Renal cortex interstitium (tissue), 11 donors: Measurements from ENCODE around the gene LTBP1. TPM values are rescaled to one million over a fixed set of nuclear protein-coding genes. Genes with fewer than 3 reads are reported as not detected.
A peak's percentile ranks its signal among the peaks of the same experiment; 100 is the strongest.

Experiments
- DNase-seq, 11 donors: peaks; one replicate each; pipeline ENCODE4 v3.0.0-alpha.2; 2013; ENCODE audit warnings: low read depth in 9 of 11, low spot score in 4 of 11; ENCODE audit errors: extremely low read depth in 1 of 11
- polyA plus RNA-seq, 3 donors: library from polyadenylated mRNA; unstranded; fragments of 120-200 nt; gene quantifications; one replicate each; pipeline ENCODE4 v1.2.1, GENCODE V29; 2013; ENCODE audit not compliant: insufficient read length in 3 of 3

Gene LTBP1
- polyA plus RNA-seq, 3 donors: 64.5 to 92.8 (median 82.8) TPM

DNA sequence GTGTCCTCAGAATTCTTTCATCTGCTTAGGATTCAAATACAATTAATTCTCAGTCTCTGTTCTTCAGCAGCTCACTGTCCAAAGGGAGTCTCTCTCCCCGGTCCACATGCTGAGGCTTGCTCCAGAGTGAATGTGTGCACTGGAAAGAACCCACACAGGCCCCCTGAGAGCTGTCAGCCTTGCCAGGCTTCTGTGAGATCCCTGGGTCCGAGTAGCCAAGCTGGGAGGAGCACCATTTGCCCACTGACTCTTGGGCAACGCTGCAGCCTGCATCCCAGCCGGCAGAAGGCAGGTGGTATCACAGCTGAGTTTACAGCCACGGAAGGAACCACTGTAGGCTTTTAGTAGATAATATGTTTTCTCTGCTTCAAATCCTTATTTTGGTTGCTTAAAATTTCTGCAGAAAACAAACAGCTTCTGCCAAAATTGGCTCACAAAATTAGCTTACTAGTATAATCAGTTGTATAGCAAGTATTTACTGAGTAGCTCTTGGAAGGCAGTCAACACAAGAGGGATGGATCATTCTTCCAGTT lies 21.4 kb upstream of the LTBP1 start:
- no peak for DNase-seq

DNA sequence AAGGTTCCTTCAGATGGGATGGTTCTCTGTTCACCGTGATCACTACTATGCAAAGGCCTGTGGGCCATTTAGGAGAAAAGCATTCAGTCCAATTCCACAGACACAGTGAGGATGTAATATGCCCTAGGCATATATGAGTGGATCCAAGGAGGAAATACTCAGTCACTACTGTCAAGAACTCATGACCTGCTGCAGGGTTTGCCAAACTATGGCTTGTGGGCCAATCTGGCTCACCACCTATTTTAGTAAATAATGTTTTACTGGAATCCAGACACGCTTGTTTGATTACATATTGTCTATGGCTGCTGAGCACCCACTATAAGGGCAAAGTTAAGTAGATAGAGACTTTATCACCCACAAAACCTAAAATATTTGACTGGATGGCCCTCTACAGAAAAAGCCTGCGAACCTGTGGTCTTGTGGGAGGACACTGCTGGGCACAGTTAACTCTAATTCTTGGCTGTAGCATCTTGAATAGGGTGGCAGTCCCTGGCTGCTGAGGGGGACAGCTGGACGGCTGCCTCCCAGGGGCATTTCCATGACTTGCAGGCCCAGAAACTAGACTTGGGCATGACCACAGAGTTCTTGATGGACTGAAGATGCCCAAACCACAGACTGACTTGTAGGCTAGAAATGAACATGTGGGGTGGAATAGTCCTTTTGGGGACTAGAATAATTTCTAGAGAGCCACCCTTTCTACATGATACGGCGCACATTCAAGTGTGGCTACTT lies 20.6 kb upstream of the LTBP1 start:
- DNase-seq: no peak

DNA sequence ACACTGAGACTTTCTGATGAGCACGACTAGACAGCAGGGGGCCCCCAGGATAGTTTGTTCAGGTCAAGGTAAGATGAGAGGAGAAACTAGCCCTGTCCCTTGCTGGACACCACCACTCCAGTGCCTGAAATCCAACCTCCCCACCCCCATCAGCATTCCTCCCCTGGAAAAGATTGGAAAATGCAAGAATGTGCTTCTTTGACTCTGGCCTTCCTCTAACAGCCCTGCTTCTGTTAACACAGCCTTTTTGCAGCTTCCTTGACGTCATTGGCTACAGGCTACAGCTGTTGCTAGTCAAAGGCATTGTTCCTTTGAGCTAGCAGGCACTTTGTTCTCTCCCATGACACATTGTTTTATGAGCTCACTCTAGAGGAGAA lies 20.1 kb upstream of the LTBP1 start:
- DNase-seq: peak in 7 of 11 donors; percentile 31 to 85 (median 67)

DNA sequence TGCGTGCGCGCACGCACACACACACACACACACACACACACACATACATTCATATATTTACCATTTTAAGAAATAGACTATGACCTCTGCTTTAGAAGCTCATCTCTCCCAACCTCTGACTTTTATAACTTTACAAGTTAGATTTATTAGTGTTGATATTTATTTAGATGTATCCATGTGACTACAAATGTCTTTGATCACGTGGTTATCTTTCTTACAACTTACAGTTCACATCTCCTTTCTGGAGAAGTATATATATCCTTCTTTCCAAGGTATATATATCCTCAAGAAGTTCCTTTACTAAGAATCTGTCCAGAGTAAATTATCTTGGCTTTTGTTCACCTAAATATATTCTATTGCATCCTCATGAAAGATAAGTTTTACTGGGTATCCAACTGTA lies 16.3 kb upstream of the LTBP1 start:
- no peak for DNase-seq

DNA sequence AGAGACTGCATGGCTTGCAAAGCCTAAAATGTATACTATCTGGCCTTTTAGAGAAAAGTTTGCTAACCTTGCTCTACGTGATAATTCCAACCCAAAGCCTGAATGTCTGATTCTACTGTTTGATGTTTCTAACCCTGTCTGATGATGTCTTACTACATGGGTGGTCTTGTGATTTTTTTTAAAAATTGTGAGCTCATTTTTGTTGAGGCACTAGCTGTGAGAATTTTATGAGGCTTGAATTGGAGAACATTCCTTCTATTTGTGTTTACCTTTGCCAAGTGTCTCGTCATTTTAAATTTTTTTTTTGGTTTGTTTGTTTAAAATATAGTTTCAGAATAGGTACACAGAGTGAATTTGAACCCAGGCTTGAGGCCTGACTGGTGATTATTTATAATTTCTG lies 15.2 kb upstream of the LTBP1 start:
- no peak for DNase-seq

DNA sequence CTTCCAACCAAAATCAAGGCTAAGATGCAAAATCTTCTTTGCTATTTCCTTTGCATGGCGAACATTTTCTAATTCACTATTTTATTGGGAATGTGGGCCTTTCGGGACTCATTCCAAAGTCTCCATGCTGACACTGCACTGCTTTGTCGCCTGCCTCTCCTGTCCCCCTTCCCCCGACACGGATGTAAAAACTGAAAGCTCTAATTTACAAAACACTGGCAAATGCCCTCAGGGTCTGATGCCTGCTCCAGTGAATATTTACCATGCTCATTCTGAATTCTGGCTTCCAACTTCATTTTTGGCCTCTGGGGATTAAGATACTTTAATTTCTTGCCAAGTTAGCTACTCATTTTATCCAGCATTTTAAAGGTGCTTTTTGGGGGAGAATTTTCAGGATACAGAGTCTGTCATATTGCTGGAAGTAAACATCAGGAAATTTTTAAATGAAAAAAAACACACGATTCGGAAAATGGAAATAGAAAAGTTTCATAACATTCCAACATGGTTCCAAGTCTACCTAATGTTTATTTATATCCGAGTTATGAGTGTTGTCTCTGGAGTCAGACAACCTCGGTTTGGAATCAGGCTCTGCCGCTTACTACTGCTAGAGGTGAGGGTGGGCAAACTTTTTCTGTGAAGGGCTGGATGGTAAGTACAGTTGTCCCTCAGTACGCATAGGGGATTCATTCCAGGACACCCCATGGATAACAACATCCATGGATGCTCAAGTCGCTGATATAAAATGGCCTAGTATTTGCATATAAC lies 14.6 kb upstream of the LTBP1 start:
- DNase-seq: no peak

DNA sequence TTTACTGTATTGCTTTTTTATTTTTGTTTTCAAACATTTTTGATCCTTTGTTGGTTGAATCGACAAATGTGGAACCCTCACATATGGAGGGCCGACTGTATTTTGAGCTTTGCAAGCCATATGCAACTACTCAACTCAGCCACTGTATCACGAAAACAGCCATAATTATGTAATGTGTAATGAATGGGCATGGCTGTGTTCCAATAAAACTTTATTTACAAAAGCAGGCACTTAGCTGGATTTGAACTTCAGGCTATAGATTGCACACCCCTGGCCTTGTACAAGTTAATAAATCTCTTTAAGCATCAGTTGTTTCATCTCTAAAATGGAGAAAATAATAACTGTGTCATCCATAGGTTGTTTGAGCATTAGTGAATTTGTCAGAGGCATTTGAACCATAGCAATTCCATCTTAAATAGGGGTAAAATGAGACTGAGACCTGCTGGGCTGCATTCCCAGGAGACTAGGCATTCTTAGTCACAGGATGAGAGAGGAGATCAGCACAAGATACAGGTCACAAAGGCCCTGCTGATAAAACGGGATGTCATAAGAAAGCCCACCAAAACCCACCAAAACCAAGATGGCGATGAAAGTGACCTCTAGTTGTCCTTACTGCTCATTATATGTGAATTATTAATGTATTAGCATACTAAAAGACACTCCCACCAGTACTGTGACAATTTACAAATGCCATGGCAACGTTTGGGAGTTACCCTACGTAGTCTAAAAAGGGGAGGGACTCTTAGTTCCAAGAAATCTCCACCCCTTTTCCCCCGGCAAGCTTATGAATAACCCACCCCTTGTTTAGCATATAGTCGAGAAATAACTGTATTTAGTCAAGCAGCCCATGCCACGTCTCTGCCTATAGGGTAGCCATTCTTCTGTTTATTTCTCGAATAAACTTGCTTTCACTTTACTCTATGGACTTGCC lies 13.7 kb upstream of the LTBP1 start:
- DNase-seq: no peak

DNA sequence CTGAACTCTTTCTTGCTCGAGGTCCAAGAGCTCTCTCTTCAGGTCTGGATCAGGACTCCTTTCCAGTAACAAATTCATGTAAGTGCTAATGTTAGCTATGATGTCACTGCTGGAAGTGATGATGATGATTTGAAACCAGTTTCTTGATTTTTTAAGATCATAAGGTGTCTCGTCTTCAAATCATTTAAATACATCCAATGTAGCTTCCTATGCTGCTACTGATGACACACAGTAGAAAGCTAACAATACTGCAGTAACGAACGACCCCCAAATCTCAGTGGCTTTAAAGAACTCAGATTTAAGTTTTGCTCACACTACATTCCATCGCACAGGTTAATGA lies 13.0 kb upstream of the LTBP1 start:
- no peak for DNase-seq

DNA sequence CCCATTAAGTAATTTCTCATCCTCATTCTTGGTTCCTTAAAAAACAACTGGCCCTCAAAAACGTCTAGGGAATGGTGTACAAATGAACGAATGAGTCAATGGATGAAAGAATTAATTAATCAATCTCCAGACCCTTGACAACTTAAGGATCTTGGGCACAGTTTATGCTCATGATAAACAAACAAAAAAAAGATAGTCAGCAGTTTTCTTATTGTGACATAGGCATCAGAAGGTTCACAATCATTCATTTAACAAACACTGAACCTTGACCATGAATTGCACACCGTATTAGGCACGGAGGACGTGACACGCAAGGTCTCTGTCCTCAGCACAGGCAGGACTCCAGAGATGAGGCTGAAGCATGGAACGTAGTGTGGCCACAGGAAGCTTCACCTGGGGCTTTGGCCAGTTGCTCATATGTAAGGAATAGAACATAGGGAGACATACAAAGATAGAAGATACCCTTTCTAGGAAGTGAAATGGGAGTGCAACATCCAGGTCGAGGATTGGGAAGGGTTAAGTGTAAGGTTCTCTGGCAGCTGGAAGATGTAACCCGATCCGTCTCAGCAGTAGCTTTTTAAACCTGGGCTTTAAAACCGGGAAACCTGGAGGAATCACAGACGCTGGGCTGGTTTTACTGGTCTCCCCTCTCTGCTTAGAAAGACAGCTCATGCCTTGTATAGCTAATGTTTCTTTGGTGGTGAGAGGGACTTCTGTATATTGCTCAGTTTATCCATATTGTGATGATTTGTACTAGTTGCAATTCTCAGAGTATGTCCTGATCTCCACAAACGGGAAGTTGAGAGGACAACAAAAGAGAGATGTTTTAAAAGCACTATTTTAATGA lies 8.9 kb upstream of the LTBP1 start:
- DNase-seq: peak in 4 of 11 donors; percentile 30 to 56 (median 44)

DNA sequence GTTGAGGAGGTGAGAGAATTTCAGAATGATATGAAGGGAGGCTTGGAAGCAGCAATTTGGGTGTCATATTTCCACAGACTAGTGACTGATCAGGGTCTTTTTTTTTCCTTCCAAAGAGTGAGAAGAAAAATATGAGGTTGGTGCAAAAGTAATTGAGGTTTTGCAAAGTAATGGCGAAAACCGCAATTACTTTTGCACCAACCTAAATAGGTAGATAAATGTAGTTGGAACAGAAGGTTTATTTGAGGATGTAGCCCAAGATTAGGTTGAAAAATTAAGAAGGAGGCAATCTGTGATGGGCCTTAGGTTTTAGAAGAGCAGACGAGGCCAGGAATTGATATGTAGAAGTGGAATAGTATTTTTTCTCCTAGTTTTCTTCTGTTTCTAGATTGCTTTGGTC lies 7.8 kb upstream of the LTBP1 start:
- DNase-seq: no peak

DNA sequence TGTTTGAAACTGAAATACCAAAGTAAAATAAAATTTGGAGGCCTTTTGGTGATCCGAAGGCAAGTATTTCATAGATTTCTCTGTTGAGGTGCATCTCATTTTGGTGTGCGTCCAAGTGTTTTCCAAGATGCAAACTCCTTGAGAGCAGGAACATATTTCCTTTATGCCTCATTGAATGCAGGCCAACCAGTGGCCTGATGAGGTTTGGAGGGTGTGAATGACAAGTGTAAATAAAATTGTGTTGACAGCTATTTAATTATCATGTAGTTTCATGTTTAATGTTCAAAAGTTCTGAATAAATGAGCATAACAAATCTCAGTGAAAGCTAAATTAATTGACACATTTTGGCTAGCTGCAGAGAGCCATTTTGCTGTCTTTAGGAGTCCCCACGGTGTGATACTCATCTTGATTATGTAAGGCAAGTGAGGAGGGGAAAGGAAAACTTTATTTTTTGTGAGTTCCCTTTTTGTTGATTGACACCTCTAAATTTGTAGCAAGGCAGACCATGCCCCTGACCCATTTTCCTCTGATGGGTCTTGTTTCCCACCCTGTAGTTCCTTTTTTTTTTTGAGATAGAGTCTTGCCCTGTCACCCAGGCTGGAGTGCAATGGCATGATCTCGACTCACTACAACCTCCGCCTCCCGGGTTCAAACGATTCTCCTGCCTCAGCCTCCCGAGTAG lies 6.3 kb upstream of the LTBP1 start:
- DNase-seq: no peak

DNA sequence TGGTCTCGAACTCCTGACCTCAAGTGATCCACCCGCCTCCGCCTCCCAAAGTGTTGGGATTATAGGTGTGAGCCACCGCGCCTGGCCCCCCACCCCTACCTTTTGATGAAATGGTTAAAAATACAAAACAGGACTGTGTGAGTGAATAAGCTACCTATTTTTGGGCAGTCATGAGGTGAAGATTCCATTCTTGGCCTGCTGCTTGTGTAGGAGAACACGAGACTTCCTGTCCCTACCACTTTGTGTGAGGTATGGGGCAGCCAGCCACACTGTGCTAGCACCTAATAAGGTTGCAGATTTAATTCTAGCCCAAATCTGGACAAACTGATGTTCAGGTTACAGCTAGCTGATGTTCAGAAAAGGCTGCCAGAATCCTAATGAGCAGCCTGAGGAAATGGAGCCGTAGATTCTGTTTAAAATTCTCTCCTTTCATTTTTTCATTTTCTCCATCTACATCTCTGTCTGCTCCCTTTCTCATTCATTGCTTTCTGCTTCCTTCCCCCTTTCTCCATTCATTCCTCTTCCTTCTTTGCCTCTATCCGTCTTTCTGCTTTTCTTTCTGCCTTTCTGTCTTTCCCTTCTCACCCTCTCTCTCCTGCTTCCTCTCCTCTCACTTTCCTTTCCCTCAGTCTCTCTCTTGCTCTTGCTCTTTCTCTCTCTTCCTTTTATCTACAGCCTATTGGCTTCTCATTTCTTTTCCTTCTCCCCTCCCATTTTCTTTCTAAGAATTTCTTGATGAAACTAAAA lies 4.6 kb upstream of the LTBP1 start:
- no peak for DNase-seq

DNA sequence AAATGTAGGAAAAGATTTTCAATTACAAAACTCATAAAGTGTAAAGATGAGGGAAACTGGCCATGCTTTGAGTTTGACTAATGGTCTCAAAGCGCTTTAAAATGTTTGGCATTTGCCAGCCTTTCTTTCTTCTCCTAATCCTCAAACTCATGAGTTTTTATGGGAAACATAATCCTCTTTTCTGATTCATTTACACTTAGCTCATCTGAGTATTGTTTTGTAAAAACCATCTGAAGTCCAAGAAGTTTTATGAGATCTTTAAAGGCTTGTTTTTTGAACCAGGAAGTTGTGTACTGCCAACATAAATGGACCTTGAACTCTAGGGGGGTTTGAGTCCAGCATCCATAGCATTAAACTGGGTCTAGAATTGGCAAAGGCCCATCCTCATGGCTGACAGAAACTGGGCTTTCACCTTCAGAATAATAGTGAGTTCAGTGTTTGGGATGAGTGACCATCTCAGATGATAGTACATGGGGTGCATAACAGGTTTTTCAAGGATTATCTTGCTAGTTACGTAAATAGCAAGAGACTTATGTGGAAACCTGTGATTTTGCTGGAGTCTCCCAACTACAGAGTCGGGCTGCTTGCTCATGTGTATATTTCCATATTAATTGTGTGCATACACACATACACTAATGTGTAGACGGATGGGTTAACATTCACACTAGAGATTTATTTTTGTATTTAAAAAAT lies 3.8 kb upstream of the LTBP1 start:
- peak in 1 of 11 donors; percentile 15 for DNase-seq

DNA sequence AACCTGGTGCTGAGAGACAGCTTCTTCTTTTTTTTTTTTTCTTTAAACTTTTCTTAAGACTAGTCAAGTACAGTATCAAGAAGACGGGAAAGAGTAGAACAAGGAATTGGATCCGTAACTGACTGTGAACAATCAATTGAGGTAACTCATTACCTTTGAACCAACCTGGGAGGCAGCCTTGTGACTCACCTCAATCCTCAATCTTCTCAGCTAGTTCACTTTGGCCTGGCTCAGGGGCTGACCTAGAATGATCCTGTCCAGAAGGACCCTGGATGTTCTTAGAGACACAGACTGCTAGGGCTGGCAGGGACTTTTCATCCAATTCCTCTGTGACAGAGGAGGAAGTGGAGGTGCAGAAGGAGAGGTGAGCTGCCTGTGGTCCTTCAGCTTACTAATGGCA lies 1.5 kb upstream of the LTBP1 start:
- no peak for DNase-seq

DNA sequence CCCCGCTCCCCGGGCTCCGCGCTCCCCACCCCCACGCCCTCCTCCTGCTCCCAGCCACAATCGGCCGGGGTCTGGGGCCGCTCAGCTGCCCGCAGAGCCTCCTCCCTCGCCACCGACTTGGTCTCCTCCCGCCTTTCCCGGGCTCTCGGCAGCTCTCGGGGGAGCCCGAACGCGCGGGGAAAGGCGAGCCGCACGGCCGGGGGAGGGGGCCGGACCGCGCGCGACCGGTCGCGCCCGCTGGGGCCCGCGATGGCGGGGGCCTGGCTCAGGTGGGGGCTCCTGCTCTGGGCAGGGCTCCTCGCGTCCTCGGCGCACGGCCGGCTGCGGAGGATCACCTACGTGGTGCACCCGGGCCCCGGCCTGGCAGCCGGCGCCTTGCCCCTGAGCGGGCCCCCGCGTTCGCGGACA lies 327 bp downstream of the LTBP1 start:
- no peak for DNase-seq

DNA sequence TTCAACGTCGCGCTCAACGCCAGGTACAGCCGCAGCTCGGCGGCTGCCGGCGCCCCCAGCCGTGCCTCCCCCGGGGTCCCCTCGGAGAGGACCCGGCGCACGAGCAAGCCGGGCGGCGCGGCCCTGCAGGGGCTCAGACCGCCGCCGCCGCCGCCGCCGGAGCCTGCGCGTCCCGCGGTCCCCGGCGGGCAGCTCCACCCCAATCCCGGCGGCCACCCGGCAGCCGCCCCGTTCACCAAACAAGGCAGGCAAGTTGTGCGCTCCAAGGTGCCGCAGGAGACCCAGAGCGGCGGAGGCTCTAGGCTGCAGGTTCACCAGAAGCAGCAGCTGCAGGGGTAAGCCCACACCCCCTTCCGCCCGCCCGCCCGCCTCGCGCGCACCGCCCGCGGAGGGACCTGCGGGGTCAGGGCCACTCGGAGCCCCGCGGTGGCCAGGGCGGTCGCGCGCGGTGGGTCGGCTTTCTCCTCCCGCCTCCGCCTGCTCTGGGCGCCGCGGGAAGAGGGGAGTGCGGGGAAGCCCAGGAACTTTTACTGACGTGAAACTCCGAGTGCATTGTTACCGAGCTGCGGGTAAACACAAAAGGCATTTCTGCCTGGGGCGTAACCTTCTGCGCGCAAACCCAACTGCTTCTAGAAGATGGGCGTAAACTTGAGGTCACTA lies 861 bp downstream of the LTBP1 start:
- DNase-seq: peak in 5 of 11 donors; percentile 31 to 48 (median 36)
